Retina (tissue), 1 donor: ENCODE results near the gene SMO.
"Not testable (repeated sequence)": the region's sequence is repeated elsewhere in the genome, so short reads cannot be mapped to it uniquely, and the experiment has no call there.

Source experiments
- DNase-seq: peaks from one replicate; pipeline ENCODE4 v3.0.0-alpha.2; 2016

SMO gene

GRCh38 chr7:129245533-129245932 is 57.1 kb downstream of the SMO start:
- no peak for DNase-seq

- DNase-seq = no peak
Observed at GRCh38 chr7:129247087-129247486, 58.7 kb downstream of the SMO start.

- DNase-seq = no peak
Observed at GRCh38 chr7:129252128-129252527, 63.7 kb downstream of the SMO start.

GRCh38 chr7:129252603-129253002 is 64.2 kb downstream of the SMO start:
- DNase-seq = not testable (repeated sequence)

- no peak for DNase-seq
Observed at GRCh38 chr7:129255800-129256199, 67.4 kb downstream of the SMO start.

GRCh38 chr7:129256221-129256620 is 67.8 kb downstream of the SMO start:
- DNase-seq = no peak

- no peak for DNase-seq
Observed at GRCh38 chr7:129257168-129257567, 68.7 kb downstream of the SMO start.

GRCh38 chr7:129258649-129259389 is 70.4 kb downstream of the SMO start:
- peak; percentile 58 for DNase-seq

- DNase-seq = no peak
Observed at GRCh38 chr7:129262324-129262723, 73.9 kb downstream of the SMO start.
